ENCODE results near the gene SLC66A1.

The SLC66A1 gene

DNA sequence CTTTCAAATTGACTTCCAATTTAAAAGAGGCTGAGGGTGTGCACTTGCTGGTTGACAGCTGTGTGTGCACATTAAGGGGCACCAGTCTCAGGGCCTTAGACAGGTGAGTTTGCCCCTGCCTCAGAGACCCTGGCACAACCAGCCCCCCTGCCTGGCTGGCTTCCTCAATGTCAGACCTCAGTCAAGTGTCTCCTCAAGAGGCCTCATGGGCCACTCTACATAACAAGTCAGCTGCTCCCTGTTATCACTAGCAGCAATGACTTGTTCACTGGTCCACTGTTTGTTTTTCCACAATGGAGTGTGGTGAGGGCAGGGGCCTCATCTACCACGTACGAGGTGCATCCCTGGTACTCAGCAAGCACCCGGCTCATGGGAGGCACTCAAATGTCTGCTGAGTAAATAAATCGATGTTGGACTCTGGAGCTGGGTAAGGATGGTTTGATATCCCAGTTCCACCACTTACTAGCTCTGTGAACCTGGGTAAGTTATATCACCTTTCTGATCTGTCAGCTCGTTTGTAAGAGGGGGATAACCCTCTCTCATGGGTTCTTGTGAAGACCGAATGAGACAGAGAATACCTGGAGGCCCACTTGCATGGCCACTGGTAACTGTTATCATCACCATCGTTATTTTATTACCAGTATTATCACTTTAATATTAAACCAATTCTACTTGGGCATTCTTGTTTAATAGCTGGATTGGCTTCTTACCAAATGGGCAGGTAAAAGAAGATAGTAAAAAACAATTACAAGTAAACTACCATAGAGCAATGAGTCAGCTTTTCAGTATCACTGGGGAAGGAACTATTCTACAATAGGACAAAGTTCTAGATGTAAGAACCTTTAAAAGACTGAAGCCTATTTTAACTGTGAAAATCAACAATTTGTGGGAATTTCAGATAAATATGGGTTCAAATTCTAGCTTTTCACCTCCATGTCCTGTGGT, 64.6 kb downstream of the SLC66A1 start:
- H3K4me3 ChIP-seq (ENCODE audit: low read depth, low read length), result no peak overlapping the region
- TF ChIP-seq, protein P1, sequence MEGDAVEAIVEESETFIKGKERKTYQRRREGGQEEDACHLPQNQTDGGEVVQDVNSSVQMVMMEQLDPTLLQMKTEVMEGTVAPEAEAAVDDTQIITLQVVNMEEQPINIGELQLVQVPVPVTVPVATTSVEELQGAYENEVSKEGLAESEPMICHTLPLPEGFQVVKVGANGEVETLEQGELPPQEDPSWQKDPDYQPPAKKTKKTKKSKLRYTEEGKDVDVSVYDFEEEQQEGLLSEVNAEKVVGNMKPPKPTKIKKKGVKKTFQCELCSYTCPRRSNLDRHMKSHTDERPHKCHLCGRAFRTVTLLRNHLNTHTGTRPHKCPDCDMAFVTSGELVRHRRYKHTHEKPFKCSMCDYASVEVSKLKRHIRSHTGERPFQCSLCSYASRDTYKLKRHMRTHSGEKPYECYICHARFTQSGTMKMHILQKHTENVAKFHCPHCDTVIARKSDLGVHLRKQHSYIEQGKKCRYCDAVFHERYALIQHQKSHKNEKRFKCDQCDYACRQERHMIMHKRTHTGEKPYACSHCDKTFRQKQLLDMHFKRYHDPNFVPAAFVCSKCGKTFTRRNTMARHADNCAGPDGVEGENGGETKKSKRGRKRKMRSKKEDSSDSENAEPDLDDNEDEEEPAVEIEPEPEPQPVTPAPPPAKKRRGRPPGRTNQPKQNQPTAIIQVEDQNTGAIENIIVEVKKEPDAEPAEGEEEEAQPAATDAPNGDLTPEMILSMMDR (IDR thresholded peaks at IDR 0.05; ENCODE audit: low read depth, low read length), result no peak

DNA sequence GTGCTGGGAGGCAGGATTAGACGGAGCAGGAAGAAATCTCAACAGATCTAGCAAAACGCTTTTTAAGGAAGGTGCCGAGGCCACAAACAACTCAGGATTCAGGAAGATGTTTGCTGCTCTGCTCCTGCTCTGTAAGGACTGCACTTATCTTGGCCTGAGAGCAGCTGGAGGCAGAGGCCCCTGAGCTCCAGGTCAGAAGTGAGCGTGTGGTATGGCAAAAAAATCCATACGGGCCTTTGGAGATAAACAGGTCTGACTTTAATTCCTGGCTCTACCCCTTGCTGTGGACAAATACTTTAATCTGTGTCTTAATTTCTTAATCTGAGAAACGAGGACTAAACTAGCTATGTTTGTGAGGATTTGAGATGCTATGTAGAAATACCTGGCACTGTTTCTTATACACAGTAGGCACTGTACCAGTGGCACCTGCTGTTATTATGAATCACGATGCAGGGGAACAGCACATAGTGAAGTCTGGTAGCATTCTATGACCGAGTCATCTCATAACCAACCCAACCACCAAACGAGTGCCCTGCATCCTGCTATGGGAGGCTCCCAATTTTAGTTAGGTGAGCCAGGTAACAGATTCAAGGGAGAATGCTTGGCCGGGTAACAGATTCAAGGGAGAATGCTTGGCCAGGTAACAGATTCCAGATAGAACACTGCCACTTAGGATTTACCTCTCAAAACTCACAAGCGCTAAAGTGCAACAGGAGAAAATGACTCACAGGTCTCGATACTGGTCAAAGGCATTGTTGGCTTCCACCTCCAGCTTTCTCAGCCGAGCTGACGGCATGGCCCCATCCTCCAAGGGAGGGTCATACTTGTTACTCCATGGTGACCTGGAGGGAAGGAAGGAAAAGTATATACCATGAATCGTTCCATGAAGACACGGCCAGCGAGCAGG, 65.9 kb downstream of the SLC66A1 start:
- no peak overlapping the region for H3K4me3 ChIP-seq (ENCODE audit: low read depth, low read length)
- TF ChIP-seq, protein P1 (IDR thresholded peaks at IDR 0.05; ENCODE audit: low read depth, low read length), result no peak
